ENCODE measurements around the gene C9orf50.
"Not testable (repeated sequence)": the region's sequence is repeated elsewhere in the genome, so short reads cannot be mapped to it uniquely, and the experiment has no call there.

Gene C9orf50, protein sequence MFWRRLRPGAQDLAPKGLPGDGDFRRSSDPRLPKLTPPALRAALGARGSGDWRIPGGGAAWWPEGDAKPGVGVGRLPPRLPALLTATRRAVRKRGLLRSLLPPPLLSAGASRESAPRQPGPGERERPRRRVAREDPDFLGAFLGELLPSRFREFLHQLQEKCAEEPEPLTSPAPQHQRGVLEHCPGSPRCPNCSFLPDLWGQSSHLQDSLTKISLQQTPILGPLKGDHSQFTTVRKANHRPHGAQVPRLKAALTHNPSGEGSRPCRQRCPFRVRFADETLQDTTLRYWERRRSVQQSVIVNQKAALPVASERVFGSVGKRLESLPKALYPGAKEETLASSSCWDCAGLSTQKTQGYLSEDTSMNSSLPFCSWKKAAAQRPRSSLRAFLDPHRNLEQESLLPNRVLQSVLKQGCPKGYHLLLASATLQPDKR

DNA sequence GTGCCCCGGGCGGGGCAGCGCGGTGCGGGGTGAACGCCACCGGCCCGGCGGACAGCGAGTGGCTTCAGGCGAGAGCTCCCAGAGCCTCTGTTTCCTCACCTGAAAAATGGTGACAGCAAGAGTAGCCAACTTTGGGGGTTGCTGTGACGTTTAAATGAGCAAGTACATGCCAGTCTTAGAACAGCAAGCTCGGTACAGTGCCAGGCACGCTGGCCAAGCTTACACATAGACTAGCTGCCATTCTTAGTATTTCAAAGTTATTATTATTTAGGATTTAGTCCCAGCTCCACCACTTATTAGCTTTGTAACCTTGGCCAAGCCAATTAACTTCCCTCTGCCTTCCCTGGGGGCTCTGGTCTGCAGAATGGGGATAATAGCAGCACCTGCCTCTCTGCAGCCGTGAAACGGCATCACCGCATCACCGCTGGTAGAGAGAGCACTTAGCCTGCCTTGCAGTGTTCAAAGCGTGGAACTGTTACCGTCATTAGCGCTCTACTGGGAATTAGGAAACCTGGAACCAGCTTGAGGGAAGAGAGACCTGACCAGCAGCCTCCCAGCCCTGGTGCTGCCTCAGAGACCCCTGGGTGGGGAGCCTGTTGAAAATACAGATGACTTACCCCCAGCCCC, at the start of gene C9orf50:
Gene C9orf50, minus strand, starts transcription at position 433 of the 627 bp plus-strand sequence. CDS start 527 bp downstream, outside the sequence.
- no peak for DNase-seq (ENCODE audit: low spot score)

DNA sequence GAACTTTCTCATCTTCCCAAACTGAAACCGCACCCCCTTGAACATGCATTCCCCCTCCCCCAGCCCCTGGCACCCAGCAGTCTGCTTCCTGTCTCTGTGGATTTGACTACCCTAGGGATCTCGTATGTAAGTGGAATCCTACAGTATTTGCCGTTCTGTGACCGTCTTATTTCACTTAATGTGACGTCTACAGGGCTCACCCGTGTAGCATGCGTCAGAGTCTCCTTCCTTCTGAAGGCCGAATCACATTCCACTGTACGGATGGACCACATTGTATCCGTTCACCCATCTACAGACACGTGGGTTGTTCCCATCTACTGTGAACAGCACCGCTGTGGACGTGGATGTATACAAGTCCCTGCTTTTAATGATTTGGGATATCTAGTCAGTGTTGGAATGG, 49.0 kb upstream of the C9orf50 start:
- no peak for DNase-seq (ENCODE audit: low spot score)

DNA sequence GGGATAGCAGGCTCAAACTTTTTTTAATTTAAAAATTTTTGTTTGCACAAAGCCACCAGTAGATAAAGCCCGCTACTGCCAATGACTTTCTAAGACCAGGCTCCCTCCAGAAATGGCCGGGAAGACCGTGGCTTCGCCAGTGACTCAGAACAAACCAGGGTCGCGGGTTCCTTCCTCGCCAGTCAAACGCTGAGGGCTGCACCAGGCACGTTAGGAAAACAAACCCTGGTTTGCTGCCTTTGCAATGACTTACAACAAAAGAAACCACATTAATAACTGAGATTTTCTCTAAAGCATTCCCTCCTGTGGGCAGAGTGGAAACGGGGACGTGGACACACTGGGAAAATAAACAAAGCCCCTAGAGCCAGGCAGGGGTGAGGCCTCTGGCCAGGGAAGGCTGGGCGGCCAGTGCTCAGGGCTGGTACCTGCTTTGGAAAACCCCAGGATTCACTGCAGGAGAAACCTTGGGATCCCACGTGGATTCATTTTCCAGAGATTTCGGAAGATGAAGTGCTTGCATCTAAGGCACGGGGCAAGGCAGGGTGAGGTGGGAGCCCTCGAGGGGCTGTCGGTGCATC, 48.3 kb upstream of the C9orf50 start:
- no peak for DNase-seq (ENCODE audit: low spot score)

DNA sequence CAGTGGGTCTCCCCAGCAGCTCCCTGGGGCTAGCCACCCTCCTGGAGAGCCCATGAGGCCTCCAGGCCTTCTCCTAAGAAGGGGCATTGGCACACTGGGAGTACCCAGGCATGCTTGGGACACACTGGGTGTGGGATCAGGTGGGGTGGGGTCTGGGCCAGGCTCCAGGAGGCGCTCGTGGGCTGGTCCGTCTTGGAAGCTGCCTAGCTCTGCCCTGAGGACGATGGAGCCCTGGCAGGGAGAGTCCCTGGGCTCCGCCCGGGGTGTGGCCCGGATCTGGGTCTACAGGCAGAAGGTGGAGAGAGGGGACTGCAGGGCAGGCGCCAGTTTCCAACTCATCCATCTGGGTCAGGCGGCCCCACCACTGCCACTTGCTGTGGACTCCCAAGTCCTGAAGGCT, 46.9 kb upstream of the C9orf50 start:
- no peak for DNase-seq (ENCODE audit: low spot score)

DNA sequence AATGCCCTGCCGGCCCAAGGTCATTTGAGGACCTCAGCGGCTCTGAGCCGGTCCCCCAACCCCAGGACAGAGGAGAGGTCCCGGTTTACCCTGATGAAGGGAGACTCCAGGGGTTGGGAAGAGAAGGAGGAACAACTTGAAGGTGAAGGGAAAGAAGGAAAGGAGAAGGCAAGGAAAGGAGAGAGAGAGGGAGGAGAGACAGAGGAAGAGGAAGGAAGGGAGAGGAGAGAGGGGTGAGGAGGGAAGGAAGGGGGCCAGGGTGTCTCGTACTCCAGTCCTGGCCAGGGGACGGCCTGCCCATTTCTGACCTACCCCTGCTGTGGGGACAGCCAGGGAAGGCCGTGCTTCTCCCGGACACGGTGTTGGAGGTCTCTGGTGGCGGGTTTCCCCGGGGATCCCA, 46.5 kb upstream of the C9orf50 start:
- DNase-seq (ENCODE audit: low spot score), result no peak

DNA sequence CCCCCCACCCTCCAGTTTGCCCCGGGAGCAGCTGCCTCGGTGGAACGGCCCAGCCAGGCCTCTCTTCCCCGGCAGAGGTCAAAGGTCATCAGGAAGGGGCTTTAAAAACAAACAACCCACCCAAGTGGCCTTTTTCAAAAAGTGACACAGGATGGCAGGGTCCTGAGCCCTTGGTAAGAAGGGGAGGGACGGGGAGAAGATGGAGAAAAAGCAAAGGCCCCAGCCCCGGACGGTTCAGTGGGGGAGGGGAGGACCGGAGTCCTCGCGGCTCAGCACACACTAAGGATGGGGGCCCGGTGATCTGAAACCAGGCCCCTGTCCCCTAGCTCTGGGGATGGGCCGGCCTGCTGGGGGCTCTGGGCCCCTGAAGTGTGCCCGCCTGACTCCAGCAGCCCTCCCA, 45.7 kb upstream of the C9orf50 start:
- no peak for DNase-seq (ENCODE audit: low spot score)

DNA sequence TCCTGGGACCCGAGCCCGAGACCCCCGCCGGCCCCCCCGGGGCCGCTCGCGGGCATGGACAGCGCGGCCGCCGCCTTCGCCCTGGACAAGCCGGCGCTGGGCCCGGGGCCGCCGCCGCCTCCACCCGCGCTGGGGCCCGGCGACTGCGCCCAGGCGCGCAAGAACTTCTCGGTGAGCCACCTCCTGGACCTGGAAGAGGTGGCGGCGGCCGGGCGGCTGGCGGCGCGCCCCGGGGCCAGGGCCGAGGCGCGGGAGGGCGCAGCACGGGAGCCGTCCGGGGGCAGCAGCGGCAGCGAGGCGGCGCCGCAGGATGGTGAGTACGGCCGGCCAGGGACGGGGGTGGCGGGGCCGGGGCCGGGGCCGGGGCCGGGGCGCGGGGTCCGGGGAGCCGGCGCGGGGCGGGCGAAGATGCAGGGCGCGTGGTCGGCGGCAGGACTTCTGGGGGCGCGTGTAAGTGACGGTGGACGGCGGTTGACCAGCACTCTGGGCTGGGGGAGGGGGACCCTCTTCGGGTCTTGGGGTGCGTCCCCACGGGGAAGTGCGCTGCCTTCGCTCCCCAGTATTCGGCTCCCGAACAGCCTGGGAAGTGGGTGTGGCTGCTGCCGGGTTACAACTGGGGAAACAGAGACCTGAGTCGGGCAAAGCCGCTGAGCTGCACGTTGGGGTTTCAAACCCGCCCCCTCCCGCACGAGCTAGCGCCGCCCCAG, 45.1 kb upstream of the C9orf50 start:
- peak; percentile 67 for DNase-seq (ENCODE audit: low spot score)

DNA sequence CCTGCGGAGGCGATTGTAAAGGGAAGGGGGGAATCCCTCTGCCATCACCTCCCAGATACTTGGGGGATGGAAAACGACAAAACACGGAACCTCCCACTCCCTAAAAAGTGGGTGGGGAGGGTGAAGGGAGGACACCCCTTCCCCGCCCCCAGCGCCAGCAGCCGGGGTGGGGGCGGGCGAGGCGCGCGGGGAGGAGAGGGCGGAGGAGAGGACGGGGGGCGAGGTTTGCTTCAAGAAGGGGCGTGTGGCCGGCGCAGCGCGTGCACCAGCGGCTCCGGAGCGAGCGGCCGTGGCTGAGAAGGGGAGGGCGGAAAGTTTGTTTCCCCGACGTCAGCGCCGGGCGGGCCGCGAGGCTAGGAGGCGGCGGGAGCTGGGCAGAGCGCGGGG, 44.5 kb upstream of the C9orf50 start, which contains the start of gene PRRX2:
Gene PRRX2, plus strand, starts transcription at position 259 of the 387 bp plus-strand sequence. CDS start 221 bp downstream, outside the sequence.
- peak; percentile 79 for DNase-seq (ENCODE audit: low spot score)

DNA sequence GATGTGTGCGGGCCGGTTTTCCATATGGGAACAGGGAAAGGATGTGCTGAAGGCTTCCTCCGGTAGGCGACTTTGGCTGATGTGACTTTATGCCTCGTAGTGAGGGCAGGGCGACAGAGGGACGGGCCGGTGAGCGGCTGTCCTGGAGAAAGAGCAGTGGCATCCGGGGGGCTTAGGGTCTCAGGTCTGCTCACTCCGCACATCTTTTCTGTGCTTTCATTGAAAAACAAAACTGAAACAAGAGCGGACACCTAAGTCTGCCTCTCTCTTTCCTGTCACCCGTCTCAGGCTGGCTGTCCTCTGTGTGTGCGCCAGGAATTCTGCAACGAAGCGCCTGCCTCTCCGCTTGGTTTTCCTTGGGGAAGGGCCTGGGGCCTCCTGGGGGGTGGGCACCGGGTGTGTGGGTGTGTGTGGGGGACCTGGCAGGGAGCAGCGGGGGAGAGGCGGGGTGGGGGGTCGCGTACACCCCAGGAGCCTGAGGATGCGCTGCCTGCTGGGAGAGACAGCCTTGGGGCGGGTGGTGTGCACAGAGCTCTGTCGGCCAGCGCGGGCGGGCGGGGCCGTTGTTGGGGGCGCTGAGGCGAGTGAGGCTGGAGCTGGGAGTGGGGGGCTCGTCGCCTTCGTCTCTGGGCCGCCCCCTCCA, 44.0 kb upstream of the C9orf50 start:
- DNase-seq (ENCODE audit: low spot score), result no peak

DNA sequence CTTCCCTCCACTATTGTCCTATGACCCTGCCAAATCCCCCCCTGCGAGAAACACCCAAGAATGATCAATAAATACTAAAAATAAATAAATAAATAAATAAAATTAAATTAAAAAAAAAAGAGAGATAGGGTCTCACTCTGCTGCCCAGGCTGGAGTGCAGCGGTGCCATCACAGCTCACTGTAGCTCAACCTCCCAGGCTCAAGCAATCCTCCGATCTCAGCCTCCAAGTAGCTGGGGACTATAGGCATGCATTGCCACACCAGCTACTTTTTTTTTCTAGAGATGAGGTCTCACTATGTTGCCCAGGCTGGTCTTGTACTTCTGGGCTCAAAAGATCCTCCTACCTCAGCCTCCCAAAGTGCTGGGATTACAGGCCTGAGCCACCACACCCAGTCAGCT, 41.3 kb upstream of the C9orf50 start:
- DNase-seq (ENCODE audit: low spot score), result not testable (repeated sequence)

DNA sequence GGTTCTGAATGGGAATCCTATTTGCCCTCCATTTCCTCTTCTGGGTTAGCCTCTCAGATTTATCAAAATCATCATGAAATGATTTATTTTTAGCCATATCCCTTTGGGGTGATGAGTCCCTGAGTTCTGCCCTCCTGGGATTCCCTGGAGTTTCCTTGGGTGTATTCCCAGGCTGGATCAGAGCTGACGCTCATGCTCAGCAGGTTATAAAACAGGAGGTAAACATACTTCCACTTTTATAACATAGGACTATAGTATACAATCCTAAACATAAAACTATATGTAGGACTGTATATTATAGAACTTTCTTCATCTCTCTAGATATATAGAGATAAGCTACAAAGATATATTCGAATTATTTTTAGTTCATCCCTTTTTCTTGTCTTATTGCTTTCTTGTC, 40.1 kb upstream of the C9orf50 start:
- DNase-seq (ENCODE audit: low spot score), result no peak

DNA sequence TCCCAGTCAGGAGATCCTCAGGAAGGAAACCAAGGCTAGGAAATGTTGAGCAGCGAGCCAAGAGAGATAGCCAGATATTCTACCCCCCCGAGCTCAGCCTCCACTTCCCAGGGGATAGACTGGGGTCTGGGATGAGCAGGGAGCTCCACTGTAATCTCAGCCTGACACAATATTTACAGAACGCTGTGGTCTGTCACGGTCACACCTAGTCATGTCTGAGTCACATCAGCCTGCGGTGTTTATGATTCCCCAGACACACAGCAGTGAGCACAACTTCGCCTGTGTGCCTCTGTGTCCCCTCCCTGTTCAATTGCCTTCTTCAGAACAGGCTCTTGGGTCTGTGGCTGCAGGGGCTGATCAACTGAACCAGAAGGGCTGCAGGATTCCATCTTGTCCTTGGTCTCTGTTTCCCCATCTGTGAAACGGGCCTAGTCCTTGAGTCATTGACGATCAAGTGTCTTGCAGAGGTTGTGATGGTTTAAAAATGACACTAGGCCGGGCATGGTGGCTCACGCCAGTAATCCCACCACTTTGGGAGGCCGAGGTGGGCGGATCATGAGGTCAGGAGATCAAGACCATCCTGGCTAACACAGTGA, 36.0 kb upstream of the C9orf50 start:
- DNase-seq (ENCODE audit: low spot score), result no peak

DNA sequence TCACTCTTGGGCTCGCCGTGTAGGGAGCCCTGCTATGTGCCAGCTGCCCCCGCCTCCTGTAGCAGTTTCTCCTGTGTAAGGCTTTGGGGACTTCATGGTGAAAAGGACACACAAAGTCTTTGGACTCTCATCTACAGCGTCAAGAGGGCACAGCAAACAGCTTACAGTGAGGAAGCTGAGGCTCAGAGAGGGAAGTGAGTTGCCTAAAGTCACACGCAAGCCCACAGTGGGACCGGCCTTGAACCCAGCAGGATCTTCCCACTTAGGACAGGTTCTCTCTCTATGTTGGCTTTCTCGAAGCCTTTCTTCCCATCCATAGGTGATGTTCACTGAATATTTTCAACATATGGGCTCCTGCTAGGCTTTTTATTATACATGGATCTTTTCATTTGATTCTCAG, 34.8 kb upstream of the C9orf50 start:
- no peak for DNase-seq (ENCODE audit: low spot score)

DNA sequence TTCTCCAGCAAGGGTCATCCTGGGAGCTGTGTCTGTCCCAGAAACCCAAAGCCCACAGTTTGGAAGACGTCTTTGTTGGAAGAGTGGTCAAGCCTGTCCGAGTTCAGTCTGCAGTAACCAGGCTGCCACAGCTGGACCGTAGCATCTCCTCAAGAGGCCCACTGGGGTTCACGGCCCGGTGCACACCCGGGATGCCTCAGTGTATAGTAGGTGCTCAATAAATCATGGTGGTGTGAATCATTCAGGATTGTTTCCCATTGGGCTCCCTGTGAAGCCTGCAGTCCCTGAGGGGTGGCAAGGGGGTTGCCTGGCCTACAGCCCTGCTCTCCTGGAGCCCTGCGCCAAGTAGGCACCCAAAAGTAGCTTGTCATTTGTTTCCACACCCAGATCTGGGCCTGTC, 34.3 kb upstream of the C9orf50 start:
- no peak for DNase-seq (ENCODE audit: low spot score)

DNA sequence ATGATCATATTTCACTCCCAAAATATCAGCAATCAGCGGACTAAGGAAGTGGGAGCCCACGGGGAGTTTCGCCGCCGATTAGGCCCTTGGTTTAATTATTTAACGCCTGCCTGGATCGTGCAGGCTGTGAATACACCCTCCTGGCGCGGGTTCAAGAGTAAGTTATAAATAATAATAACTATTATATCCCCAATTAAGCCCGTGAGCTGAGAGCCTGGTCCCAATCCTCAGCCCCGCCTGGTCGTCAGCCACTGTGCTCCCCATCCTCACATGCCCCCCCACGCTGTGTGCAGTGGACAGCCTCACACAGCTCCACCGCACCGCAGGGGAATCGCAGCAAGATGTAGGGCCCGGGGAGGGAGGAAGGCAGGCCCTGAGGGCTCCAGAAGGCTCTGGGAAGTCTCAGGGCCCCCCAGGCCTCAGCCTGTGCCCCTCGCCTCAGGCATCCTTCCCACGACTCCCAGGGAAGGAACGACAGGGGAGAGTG, 33.7 kb upstream of the C9orf50 start:
- DNase-seq (ENCODE audit: low spot score), result no peak

DNA sequence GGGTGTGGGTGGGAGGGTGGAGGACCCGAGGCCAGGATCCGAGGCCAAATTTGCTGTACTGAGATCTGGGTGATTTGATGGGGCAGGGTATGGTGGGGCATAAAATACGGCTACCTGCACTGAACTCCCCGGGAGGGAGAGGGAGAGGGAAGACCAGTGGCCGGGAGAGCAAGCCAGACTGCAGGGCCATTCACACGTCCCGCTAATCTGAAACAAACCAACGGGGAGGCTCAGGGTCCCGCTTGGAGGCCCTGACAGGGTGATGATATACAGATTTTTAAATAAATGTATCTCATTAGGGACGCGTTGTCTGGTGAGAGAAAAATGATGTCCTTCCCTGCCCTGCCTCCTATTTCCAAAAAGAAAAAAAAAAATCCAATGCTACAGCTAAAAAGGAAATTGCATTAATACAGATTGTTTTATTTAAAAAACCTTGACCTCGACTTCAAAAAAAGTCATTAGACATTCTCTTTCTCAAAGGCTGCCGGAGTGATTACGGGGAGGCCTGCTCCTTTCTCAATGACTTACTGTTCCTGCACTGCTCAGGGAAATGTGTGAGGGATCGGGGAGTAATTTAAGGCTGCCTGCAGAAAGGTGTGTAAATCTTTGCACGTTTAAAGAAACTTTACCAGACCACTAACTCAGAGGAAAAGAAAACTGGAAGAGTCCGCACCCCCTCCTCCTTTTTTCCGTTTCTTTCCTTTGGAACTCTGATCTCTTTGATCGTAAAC, 33.1 kb upstream of the C9orf50 start:
- no peak for DNase-seq (ENCODE audit: low spot score)

DNA sequence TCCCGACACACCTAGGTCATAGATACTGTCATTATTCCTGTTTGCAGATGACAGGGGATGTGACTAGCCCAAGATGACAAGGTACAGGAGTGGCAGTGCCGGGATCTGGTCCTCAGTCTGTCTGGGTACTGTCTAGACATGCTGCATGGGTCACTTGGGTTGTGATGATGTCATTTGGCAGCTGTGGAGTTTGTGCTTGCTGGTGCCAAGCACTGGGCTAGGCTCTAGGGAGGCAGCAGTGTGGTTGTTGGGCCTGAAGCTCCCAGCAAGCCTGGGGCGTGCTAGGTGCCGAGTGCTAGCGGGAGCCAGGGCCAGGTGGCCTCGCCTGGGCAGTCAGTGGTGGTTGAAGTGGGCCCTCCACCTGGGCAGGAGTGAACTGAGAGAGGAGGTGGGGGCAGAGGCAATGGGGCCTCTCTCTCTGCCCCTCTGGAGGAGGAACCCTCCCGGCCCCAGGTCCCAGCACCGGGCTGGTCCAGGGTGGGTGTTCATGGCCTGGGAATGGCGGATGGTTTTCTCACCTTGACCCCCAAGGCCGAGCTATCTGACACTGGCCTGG, 29.9 kb upstream of the C9orf50 start:
- no peak for DNase-seq (ENCODE audit: low spot score)

DNA sequence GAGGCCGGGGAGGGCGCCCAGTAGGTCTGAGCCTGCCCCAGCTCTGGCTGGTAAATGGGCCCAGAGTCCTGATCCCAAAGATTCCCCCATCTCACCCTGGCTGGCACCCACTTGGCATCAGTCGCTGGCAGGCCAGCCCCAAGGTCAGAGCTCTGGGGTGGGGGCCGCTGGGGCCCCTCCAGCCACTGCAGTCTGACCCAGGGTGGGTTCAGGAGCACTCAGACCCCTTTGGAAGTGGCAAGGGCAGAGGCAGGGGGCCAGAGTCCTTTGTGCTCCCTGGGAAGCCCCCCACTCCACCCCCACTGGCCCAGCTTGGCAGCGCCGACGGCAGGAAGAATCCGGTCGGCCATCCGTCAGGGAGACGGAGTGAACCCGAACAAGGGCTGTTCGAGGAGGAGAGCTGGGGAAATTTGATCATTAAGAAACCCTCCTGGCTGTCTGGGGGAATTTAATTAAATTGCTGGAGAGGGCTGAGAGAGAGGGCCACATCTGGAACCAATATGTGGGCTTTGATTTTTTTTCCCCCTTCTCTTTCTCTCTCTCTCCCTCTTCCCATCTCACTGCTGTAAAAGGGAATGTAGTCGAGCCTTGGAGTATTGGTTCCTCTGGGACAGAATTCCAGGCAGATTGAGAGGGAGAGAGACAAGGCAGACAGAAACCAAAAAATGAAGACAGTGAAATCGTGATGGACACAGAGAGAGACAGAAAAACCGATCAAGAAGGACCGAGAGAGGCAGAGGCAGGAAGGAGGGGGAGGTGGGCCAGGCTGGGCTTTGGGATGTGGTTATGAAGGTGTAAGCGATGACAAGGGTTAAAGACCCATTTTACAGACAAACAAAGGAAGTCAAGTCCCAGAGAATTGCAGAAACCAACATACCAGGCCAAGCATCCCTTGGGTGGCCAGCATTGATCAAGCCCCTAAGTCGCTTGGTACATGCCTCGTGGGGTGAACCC, 29.1 kb upstream of the C9orf50 start:
- DNase-seq (ENCODE audit: low spot score), result no peak

DNA sequence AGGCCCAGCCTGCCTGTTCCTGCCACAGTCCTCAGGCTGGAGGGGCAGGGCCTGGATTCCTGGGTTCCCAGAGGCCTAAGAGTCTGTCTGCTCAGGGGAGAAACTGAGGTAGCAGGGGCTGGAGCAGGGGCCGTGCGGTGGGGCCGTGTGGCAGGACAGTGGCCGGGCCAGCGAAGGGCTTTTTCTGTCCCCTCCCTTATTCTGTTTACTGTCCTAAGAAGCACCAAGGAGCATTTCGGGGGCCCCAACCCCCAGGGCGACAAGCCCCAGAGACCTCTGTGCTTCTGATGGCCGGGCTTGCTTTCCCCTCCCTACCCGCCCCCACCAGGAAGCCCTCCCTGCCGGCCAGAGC, 27.8 kb upstream of the C9orf50 start:
- DNase-seq (ENCODE audit: low spot score), result no peak

Measured in iPS-NIHi11 (cell line).